K562 (cell line): Measurements from ENCODE around the gene GRSF1. TPM values are rescaled to one million over a fixed set of nuclear protein-coding genes. Genes with fewer than 3 reads are reported as not detected.

Experiments used
- CHD2 ChIP-seq: IDR thresholded peaks from 2 replicates; pipeline ENCODE4 v1.6.1; 2011; ENCODE audit warnings: low read depth, low read length
- CREB3L1 ChIP-seq: fragments of 450-650 bp; IDR thresholded peaks from 2 replicates; pipeline ENCODE4 v1.6.1; 2014; ENCODE audit warnings: low read depth, mild to moderate bottlenecking, moderate library complexity, borderline replicate concordance
- FOXK1 ChIP-seq: sonication (generic); formaldehyde crosslinking; IDR thresholded peaks from 2 replicates; pipeline ENCODE4 v1.8.0; 2022; ENCODE audit warnings: missing genetic modification reagents, mild to moderate bottlenecking, borderline replicate concordance
- HMGN3 ChIP-seq: IDR thresholded peaks from 2 replicates; pipeline ENCODE4 v1.6.1; 2011; ENCODE audit warnings: borderline replicate concordance, low read depth, mild to moderate bottlenecking, mixed read lengths, low read length; ENCODE audit not compliant: insufficient read length; ENCODE audit errors: extremely low read depth
- MTA3 ChIP-seq: fragments of 450-650 bp; formaldehyde crosslinking; IDR thresholded peaks from 2 replicates; pipeline ENCODE4 v1.6.1; 2017; ENCODE audit warnings: mild to moderate bottlenecking, borderline replicate concordance
- SMC3 ChIP-seq: conservative IDR thresholded peaks from 2 replicates; pipeline ENCODE4 v1.6.1; 2011; ENCODE audit warnings: low read depth, low read length, improper control_type of control experiment; ENCODE audit not compliant: insufficient read depth
- ZNF232 ChIP-seq: sonication (generic); formaldehyde crosslinking; IDR thresholded peaks from 2 replicates; pipeline ENCODE4 v1.8.0; 2022; ENCODE audit warnings: mild to moderate bottlenecking, missing genetic modification reagents
- ZNF324 ChIP-seq: fragments of 250-450 bp; sonication (Bioruptor Pico); IDR thresholded peaks from 2 replicates; pipeline ENCODE4 v1.4.0; 2020; ENCODE audit warnings: mild to moderate bottlenecking
- ZNF395 ChIP-seq: fragments of 200-800 bp; sonication (Bioruptor generic); IDR thresholded peaks from 2 replicates; pipeline ENCODE4 v1.6.1; 2017; ENCODE audit warnings: missing genetic modification characterization, missing compliant biosample characterization
- ZNF589 ChIP-seq: fragments of 200-800 bp; sonication (Bioruptor generic); IDR thresholded peaks from 2 replicates; pipeline ENCODE4 v1.6.1; 2016; ENCODE audit warnings: low read depth, missing genetic modification characterization, missing compliant biosample characterization
- ZNF695 ChIP-seq: fragments of 450-650 bp; formaldehyde crosslinking; IDR thresholded peaks from 2 replicates; pipeline ENCODE4 v1.4.0; 2020; ENCODE audit warnings: mild to moderate bottlenecking, moderate library complexity
- polyA plus RNA-seq, 8 experiments: library from polyadenylated mRNA; depleted of rRNA in 4 of 8; stranded (reverse) in 5 of 8; unstranded in 3 of 8; fragments of >200 nt; fragmentation: Nextera tagmentation in 2 of 8; fragmentation: Illumina TruSeq in 1 of 8; extraction: Ambion mirVana in 2 of 8; extraction: Trizol in 1 of 8; gene quantifications; 2 replicates each; pipeline versions ENCODE4 v1.2.1 to v1.2.3, GENCODE V29; 2011 to 2014; ENCODE audit warnings: inconsistent platforms in 1 of 8, missing spikeins in 1 of 8
- total RNA-seq, 7 experiments: library from RNA; depleted of rRNA in 6 of 7; stranded (reverse); fragments of >200 nt in 6 of 7; fragmentation: Illumina TruSeq in 2 of 7; extraction: Trizol in 2 of 7; gene quantifications; 2 replicates each; pipeline versions ENCODE4 v1.2.1 to v1.2.3, GENCODE V29; 2011 to 2021; ENCODE audit warnings: low replicate concordance in 1 of 7
- TF ChIP-seq, protein P1 (sequence below): sonication (generic); formaldehyde crosslinking; IDR thresholded peaks from 2 replicates; pipeline ENCODE4 v1.8.1; 2023; ENCODE audit warnings: missing genetic modification reagents, mild to moderate bottlenecking, borderline replicate concordance
- TF ChIP-seq, protein P2 (sequence below), 2 experiments: fragments of 450-650 bp; IDR thresholded peaks; 2 replicates each; pipeline ENCODE4 v1.6.1; 2016
- TF ChIP-seq, protein P3 (sequence below): fragments of 250-450 bp; sonication (Bioruptor Pico); IDR thresholded peaks from 2 replicates; pipeline ENCODE4 v1.8.0; 2021; ENCODE audit warnings: mild to moderate bottlenecking, moderate library complexity

The GRSF1 gene
- total and polyA plus RNA-seq, 9 of the 15 experiments (the other 6 are each of a cell fraction or from before 2014, with no cell fraction given) = 33.0 to 105 (median 76.0) TPM

DNA sequence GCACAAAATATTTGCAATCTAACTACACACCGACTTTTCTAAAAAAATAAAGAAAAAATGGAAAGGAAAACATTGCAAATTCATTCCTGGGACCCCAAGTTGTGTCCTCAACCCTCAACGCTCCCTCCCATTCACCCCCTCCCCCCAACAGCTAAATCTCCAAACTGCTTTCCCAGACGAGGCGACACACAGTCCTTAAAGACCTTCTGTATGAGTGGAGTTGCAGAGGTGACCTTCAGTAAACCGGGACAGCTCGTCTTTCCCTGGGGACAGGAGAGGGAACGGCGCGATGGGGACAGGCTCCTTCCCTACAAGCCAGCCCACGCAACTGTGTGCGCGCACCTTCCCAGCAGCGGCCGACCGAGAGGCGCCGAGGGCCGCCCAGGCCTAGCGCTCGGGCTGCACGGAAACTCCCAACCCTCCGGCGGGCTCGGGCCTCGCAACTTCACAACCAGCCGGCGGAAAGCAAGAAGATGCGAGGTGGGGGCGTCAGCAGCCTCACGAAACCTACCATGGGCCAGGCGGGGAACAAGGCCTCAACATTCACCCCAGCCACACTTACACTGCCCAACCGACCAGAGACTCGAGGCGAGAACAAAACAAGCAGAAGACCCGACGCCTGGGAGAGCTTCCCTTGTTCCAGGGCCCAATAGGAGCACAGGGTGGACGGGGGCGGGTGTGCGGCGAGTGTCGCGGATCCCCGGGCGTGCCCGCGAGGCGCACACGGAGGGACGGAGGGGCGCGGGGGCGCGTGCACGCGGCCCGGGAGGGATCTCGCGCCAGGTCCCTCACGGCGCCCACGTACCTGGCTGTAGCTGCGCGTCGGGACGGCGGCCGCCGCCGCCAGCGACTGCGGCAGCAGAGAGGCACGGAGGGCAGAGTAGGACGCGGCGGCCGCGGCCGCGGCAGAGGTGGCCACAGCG, 763 bp downstream of the GRSF1 start (continued):
- TF ChIP-seq, protein P1, sequence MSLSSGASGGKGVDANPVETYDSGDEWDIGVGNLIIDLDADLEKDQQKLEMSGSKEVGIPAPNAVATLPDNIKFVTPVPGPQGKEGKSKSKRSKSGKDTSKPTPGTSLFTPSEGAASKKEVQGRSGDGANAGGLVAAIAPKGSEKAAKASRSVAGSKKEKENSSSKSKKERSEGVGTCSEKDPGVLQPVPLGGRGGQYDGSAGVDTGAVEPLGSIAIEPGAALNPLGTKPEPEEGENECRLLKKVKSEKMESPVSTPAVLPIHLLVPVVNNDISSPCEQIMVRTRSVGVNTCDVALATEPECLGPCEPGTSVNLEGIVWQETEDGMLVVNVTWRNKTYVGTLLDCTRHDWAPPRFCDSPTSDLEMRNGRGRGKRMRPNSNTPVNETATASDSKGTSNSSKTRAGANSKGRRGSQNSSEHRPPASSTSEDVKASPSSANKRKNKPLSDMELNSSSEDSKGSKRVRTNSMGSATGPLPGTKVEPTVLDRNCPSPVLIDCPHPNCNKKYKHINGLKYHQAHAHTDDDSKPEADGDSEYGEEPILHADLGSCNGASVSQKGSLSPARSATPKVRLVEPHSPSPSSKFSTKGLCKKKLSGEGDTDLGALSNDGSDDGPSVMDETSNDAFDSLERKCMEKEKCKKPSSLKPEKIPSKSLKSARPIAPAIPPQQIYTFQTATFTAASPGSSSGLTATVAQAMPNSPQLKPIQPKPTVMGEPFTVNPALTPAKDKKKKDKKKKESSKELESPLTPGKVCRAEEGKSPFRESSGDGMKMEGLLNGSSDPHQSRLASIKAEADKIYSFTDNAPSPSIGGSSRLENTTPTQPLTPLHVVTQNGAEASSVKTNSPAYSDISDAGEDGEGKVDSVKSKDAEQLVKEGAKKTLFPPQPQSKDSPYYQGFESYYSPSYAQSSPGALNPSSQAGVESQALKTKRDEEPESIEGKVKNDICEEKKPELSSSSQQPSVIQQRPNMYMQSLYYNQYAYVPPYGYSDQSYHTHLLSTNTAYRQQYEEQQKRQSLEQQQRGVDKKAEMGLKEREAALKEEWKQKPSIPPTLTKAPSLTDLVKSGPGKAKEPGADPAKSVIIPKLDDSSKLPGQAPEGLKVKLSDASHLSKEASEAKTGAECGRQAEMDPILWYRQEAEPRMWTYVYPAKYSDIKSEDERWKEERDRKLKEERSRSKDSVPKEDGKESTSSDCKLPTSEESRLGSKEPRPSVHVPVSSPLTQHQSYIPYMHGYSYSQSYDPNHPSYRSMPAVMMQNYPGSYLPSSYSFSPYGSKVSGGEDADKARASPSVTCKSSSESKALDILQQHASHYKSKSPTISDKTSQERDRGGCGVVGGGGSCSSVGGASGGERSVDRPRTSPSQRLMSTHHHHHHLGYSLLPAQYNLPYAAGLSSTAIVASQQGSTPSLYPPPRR (CRISPR knock-in tag) = no peak
- TF ChIP-seq HMGN3 = peak; percentile 59
- TF ChIP-seq, protein P2, sequence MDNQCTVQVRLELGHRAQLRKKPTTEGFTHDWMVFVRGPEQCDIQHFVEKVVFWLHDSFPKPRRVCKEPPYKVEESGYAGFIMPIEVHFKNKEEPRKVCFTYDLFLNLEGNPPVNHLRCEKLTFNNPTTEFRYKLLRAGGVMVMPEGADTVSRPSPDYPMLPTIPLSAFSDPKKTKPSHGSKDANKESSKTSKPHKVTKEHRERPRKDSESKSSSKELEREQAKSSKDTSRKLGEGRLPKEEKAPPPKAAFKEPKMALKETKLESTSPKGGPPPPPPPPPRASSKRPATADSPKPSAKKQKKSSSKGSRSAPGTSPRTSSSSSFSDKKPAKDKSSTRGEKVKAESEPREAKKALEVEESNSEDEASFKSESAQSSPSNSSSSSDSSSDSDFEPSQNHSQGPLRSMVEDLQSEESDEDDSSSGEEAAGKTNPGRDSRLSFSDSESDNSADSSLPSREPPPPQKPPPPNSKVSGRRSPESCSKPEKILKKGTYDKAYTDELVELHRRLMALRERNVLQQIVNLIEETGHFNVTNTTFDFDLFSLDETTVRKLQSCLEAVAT (IDR thresholded peaks at IDR 0.05) = no peak
- no peak for TF ChIP-seq CREB3L1
- no peak for TF ChIP-seq ZNF324 (CRISPR knock-in tag)
- TF ChIP-seq MTA3 = 0 out of 2 replicates have a peak, but pooled peaks have one; percentile 31
- TF ChIP-seq, protein P3, sequence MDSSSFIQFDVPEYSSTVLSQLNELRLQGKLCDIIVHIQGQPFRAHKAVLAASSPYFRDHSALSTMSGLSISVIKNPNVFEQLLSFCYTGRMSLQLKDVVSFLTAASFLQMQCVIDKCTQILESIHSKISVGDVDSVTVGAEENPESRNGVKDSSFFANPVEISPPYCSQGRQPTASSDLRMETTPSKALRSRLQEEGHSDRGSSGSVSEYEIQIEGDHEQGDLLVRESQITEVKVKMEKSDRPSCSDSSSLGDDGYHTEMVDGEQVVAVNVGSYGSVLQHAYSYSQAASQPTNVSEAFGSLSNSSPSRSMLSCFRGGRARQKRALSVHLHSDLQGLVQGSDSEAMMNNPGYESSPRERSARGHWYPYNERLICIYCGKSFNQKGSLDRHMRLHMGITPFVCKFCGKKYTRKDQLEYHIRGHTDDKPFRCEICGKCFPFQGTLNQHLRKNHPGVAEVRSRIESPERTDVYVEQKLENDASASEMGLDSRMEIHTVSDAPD (CRISPR knock-in tag) = no peak
- TF ChIP-seq ZNF589 (CRISPR knock-in tag) = 0 out of 2 replicates have a peak, but pooled peaks have one; percentile 30
- peak; percentile 29; the same call in 1 of the 2 replicates for TF ChIP-seq FOXK1 (CRISPR knock-in tag)
- TF ChIP-seq CHD2 = no peak
- 0 out of 2 replicates have a peak, but pooled peaks have one; percentile 7 for TF ChIP-seq ZNF232 (CRISPR knock-in tag)
- no peak for TF ChIP-seq ZNF395
- TF ChIP-seq SMC3 = no peak
- TF ChIP-seq ZNF695 = no peak
